HUES64 (cell line): Measurements from ENCODE around the gene ZSWIM2.
"Not testable (repeated sequence)": the region's sequence is repeated elsewhere in the genome, so short reads cannot be mapped to it uniquely, and the experiment has no call there.

Experiments used
- H3K27ac ChIP-seq: 2 replicates; pipeline ENCODE4 v1.7.0; 2013; ENCODE audit warnings: low read depth, low read length, inconsistent platforms
- H3K27me3 ChIP-seq: 2 replicates; pipeline ENCODE4 v1.6.1; 2013; ENCODE audit warnings: mild to moderate bottlenecking, low read length; ENCODE audit not compliant: insufficient read depth
- H3K36me3 ChIP-seq: 2 replicates; pipeline ENCODE4 v1.6.1; 2013; ENCODE audit warnings: mild to moderate bottlenecking, low read length; ENCODE audit not compliant: insufficient read depth
- H3K4me1 ChIP-seq: 2 replicates; pipeline ENCODE4 v1.6.1; 2013; ENCODE audit warnings: mild to moderate bottlenecking, low read length, moderate library complexity; ENCODE audit not compliant: insufficient read depth
- H3K4me3 ChIP-seq: 2 replicates; pipeline ENCODE4 v1.5.1; 2013; ENCODE audit warnings: mild to moderate bottlenecking, low read length, moderate library complexity
- H3K9ac ChIP-seq: 2 replicates; pipeline ENCODE4 v1.6.1; 2013; ENCODE audit warnings: mild to moderate bottlenecking, low read depth, low read length
- H3K9me3 ChIP-seq: 2 replicates; pipeline ENCODE4 v1.6.1; 2013; ENCODE audit warnings: low read depth, low read length; ENCODE audit not compliant: insufficient read depth
- WGBS: fragments of 150-250, 120-280 bp; methylation state at CpG from one replicate; pipeline ENCODE4 v1.1.7; 2013; ENCODE audit warnings: missing lambda C conversion rate; 5-methylcytosine and 5-hydroxymethylcytosine counted together

The ZSWIM2 gene

GRCh38 chr2:186841940-186842339 is 7.0 kb downstream of the ZSWIM2 start:
- Histone ChIP-seq H3K9ac (no peak overlapping the region), H3K36me3 (no peaks in the 10 kb centered on the region), H3K27me3 (no peaks in the 10 kb centered on the region), H3K4me1 (no peaks in the 10 kb centered on the region), H3K4me3 (no peak overlapping the region), H3K27ac (no peak overlapping the region), H3K9me3 (no peaks in the 10 kb centered on the region)
- WGBS: 100% methylated on average over 1 of the region's 3 CpGs

- WGBS: 80% methylated on average over 1 of the region's 1 CpG
- Histone ChIP-seq H3K27me3 (no peaks in the 10 kb centered on the region), H3K9ac (no peak overlapping the region)
Measured at GRCh38 chr2:186835628-186836027, 13.3 kb downstream of the ZSWIM2 start.

DNA sequence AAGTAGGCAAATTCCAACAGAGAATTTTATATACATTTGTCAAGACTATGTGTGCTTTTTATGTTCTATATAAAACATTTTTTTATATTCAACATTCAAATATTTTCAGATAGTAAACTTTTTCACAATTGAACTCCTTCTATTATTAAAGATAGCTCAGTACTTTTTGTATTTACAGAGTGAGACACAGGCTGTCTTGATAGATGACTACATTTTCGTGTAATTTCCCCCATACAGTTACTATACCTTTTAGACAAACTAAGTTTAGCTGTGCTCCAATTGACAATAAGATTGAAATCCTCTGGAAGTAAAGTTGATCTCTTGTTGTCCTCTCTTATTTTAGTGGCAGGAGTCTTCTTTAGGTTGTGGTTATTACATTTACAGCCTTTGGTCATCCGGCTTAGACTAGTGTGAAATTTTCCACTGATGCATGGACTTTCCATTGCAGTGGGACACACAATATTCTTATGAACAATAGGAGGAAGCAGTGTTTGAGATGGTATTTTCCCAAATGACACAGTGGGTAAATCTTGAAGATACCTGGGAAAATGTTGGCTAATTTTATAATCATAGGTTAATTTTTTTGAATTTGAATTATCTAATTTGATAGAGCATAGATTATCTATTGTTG is 21.0 kb downstream of the ZSWIM2 start:
- WGBS: 90% methylated on average over 1 of the region's 2 CpGs
- Histone ChIP-seq H3K9me3 (no peaks in the 10 kb centered on the region), H3K27ac (no peak overlapping the region), H3K4me1 (no peaks in the 10 kb centered on the region), H3K9ac (no peak overlapping the region), H3K36me3 (no peaks in the 10 kb centered on the region), H3K27me3 (no peaks in the 10 kb centered on the region), H3K4me3 (no peak overlapping the region)

More at GRCh38 chr2:186835628-186836027, 13.3 kb downstream of the ZSWIM2 start:
- no peaks in the 10 kb centered on the region for H3K36me3 ChIP-seq
- no peak overlapping the region for H3K4me3 ChIP-seq
- H3K27ac ChIP-seq: no peak overlapping the region
- H3K4me1 ChIP-seq: no peaks in the 10 kb centered on the region
- no peaks in the 10 kb centered on the region for H3K9me3 ChIP-seq

- WGBS: 90% methylated on average over 2 of the region's 2 CpGs
- Histone ChIP-seq H3K9ac (no peak overlapping the region), H3K36me3 (no peaks in the 10 kb centered on the region), H3K27me3 (no peaks in the 10 kb centered on the region), H3K4me3 (no peak overlapping the region), H3K9me3 (no peaks in the 10 kb centered on the region), H3K27ac (no peak overlapping the region), H3K4me1 (no peaks in the 10 kb centered on the region)
Measured at GRCh38 chr2:186827411-186827810, 21.6 kb downstream of the ZSWIM2 start.

- no peak overlapping the region for H3K4me3 ChIP-seq
- 97% methylated on average over 2 of the region's 2 CpGs for WGBS
- H3K4me1 ChIP-seq: no peaks in the 10 kb centered on the region
- no peaks in the 10 kb centered on the region for H3K9me3 ChIP-seq
- no peak overlapping the region for H3K27ac ChIP-seq
- H3K9ac ChIP-seq: no peak overlapping the region
- no peaks in the 10 kb centered on the region for H3K36me3 ChIP-seq
- no peaks in the 10 kb centered on the region for H3K27me3 ChIP-seq
Measured at GRCh38 chr2:186822323-186822722, 26.6 kb downstream of the ZSWIM2 start.

DNA sequence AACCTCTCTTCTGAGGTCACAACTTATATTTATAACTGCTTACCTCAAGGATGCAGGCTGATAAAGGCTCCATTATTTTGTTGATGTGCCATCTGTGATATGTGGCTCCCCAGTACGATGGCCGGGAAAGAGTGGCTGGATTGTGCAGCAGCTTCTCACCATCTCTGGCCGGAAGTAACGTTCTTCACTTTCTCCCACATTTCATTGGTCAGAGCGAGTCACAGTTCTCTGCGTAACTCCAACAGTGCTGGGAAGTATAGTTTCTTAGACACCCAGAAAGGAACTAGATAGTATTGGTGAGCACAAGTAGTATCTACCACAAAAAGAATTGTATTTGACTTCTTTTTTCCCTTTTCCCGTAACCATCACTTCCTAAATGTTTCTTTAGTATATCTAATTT is 28.7 kb downstream of the ZSWIM2 start:
- H3K4me3 ChIP-seq: no peak overlapping the region
- H3K36me3 ChIP-seq: no peaks in the 10 kb centered on the region
- no peaks in the 10 kb centered on the region for H3K4me1 ChIP-seq
- no peak overlapping the region for H3K9ac ChIP-seq
- 85% methylated on average over 7 of the region's 7 CpGs for WGBS
- no peaks in the 10 kb centered on the region for H3K27me3 ChIP-seq
- no peak overlapping the region for H3K27ac ChIP-seq
- H3K9me3 ChIP-seq: no peaks in the 10 kb centered on the region

DNA sequence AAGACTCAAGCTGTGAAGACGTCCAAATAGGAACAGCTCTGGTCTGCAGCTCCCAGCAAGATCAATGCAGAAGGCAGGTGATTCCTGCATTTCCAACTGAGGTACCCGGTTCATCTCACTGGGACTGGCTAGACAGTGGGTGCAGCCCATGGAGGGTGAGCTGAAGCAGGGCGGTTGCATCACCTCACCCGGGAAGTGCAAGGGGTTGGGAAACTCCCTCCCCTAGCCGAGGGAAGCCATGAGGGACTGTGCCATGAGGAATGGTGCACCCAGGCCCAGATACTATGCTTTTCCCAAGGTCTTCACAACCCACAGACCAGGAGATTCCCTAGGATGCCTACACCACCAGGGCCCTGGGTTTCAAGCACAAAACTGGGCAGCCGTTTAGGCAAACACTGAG is 37.2 kb downstream of the ZSWIM2 start:
- H3K4me1 ChIP-seq, H3K27me3 ChIP-seq, H3K27ac ChIP-seq, H3K9me3 ChIP-seq, H3K36me3 ChIP-seq, H3K9ac ChIP-seq, H3K4me3 ChIP-seq: not testable (repeated sequence)
- WGBS: 90% methylated on average over 5 of the region's 6 CpGs

- Histone ChIP-seq H3K4me3 (no peak overlapping the region), H3K27me3 (no peaks in the 10 kb centered on the region), H3K9me3 (peaks cover 2% of the 10 kb centered on the region; the same call in 1 of the 2 replicates), H3K4me1 (peaks cover 7% of the 10 kb centered on the region; the same call in 1 of the 2 replicates), H3K27ac (no peak overlapping the region), H3K9ac (no peak overlapping the region), H3K36me3 (no peaks in the 10 kb centered on the region)
- WGBS: 93% methylated on average over 1 of the region's 1 CpG
Measured at GRCh38 chr2:186806591-186806990, 42.4 kb downstream of the ZSWIM2 start.

GRCh38 chr2:186798604-186799003 is 50.4 kb downstream of the ZSWIM2 start:
- not testable (repeated sequence) for H3K36me3 ChIP-seq, H3K4me3 ChIP-seq, H3K27me3 ChIP-seq, H3K9ac ChIP-seq, H3K27ac ChIP-seq, H3K4me1 ChIP-seq, H3K9me3 ChIP-seq
- 82% methylated on average over 1 of the region's 1 CpG for WGBS

- no peak overlapping the region for H3K27ac ChIP-seq
- no peaks in the 10 kb centered on the region for H3K36me3 ChIP-seq
- H3K9ac ChIP-seq: no peak overlapping the region
- H3K4me3 ChIP-seq: no peak overlapping the region
- H3K9me3 ChIP-seq: peaks cover 7% of the 10 kb centered on the region; the same call in 1 of the 2 replicates
- no peaks in the 10 kb centered on the region for H3K4me1 ChIP-seq
- WGBS: 96% methylated on average over 4 of the region's 4 CpGs
- no peaks in the 10 kb centered on the region for H3K27me3 ChIP-seq
Measured at GRCh38 chr2:186784930-186785329, 64.0 kb downstream of the ZSWIM2 start.

DNA sequence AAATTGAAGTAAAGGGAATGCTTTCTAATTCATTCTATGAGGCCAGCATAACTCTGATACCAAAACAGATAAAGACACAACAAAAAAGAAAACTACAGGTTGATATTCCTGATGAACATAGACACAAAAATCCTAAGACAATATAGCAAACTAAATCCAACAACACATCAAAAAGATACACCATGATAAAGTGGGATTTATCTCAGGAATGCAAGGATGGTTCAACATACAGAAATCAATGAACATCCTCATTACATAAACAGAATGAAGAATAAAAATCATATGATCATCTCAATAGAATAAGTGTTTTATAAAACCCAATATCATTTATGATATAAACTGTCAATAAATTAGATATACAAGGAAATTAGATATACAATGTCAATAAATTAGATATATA is 65.7 kb downstream of the ZSWIM2 start:
- Histone ChIP-seq H3K9me3 (peaks cover 7% of the 10 kb centered on the region; the same call in 1 of the 2 replicates), H3K9ac (no peak overlapping the region), H3K4me1 (no peaks in the 10 kb centered on the region), H3K27ac (no peak overlapping the region), H3K27me3 (no peaks in the 10 kb centered on the region), H3K4me3 (no peak overlapping the region), H3K36me3 (no peaks in the 10 kb centered on the region)
